Ishikawa (cell line): ENCODE measurements around the gene CUEDC1.

Experiments used
- EGR1 ChIP-seq: IDR thresholded peaks from 2 replicates; pipeline ENCODE4 v1.6.1; 2012
- EP300 ChIP-seq: IDR thresholded peaks from 2 replicates; pipeline ENCODE4 v1.6.1; 2012; ENCODE audit warnings: borderline replicate concordance
- NFIC ChIP-seq: IDR thresholded peaks from 2 replicates; pipeline ENCODE4 v1.6.1; 2012
- TAF1 ChIP-seq: IDR thresholded peaks from 2 replicates; pipeline ENCODE4 v1.6.1; 2012; ENCODE audit warnings: low read depth, mild to moderate bottlenecking
- TCF12 ChIP-seq: IDR thresholded peaks from 2 replicates; pipeline ENCODE4 v1.6.1; 2012; ENCODE audit warnings: low read depth
- TEAD4 ChIP-seq: IDR thresholded peaks from 2 replicates; pipeline ENCODE4 v1.6.1; 2012
- YY1 ChIP-seq: IDR thresholded peaks from 2 replicates; pipeline ENCODE4 v1.6.1; 2012; ENCODE audit warnings: low read depth
- TF ChIP-seq, protein P1 (sequence below): IDR thresholded peaks from 2 replicates; pipeline ENCODE4 v1.6.1; 2012

DNA sequence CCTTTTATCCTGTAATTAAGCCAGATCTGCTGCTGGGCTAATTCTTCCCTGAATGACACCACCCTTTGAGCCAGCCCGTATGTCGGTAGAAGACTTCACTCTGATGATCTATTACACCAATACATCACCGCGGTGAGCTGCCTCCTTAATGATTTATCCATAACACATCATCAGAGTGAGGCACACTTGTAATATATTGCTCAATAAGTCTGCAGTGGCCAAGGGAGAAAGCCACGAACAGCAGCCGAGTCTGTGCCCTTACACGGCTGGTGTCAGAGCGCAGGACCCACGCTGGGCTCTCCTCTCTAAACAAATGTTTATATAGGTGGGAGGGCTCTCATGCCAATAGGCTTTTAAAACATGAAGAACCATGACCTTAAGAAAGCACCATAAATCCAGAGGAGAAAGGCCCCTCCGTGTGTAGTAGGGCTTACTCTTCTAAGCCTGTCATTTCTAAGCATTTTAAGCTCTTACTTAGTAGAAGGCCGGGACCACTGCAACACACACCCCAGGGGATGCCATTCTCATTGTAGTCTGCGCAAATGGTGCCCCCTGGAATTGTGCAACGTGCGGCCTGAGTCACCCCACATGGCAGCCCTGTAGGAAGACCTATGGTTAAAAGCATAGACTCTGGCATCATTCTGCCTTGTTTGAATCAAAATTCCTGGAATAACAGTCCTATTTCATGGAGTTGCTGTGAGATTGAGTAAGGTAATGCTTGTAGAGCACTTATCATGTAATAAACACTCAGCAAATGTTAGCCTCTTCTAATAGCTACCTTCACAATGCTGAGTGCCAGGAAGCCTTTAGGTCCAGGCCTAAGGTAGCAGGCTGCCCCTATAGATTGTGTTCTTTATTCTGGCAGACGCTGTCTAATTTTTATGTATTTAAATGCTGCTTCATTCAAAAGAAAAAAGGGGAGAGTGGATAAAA lies 131.5 kb downstream of the CUEDC1 start:
- TF ChIP-seq TAF1 (no peak), EP300 (no peak), EGR1 (no peak), TCF12 (no peak), NFIC (no peak), TEAD4 (no peak), YY1 (no peak)
- TF ChIP-seq, protein P1, sequence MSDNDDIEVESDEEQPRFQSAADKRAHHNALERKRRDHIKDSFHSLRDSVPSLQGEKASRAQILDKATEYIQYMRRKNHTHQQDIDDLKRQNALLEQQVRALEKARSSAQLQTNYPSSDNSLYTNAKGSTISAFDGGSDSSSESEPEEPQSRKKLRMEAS, result no peak
